ENCODE results near the gene CYTH2.

The CYTH2 gene

GRCh38 chr19:48480558-48481500 lies 11.7 kb downstream of the CYTH2 start:
- CTCF ChIA-PET, result interaction anchor here (0.6 to 1.7 kb wide), 2 partner anchors 9 to 62 kb away, joined by 3 to 12 read pairs; no protein-coding TSS in a partner anchor
- no peak overlapping the region for H3K27ac ChIP-seq (ENCODE audit: extremely low read depth, low read depth, low read length)
- H3K4me3 ChIP-seq (ENCODE audit: low read depth, low read length), result no peak overlapping the region

GRCh38 chr19:48481846-48482639 lies 12.9 kb downstream of the CYTH2 start:
- H3K9me3 ChIP-seq (ENCODE audit: control insufficient read depth, insufficient read depth, low read depth, low read length), result no peaks in the 10 kb centered on the region
- POLR2A ChIA-PET, result interaction anchor here (1.6 to 1.8 kb wide), 2 partner anchors 11 to 12 kb away, joined by 5 to 8 read pairs; no protein-coding TSS in a partner anchor
- no peak overlapping the region for H3K4me3 ChIP-seq (ENCODE audit: low read depth, low read length)
- CTCF ChIA-PET, result interaction anchor here (1.7 kb wide), 1 partner anchor 8 kb away, joined by 12 read pairs; no protein-coding TSS in a partner anchor
- no peaks in the 10 kb centered on the region for H3K4me1 ChIP-seq (ENCODE audit: control insufficient read depth, insufficient read depth, low read length)
- no peak overlapping the region; the same call in 1 of the 2 replicates for H3K27ac ChIP-seq (ENCODE audit: extremely low read depth, low read depth, low read length)
- H3K36me3 ChIP-seq (ENCODE audit: control insufficient read depth in 2 of 2, insufficient read depth in 1 of 2, low read length in 2 of 2), result peaks cover 15 to 34% of the 10 kb centered on the region in 2 experiments; a peak in 2 of 3 replicates
- no peak for TF ChIP-seq ZNF2 (tag by site-specific recombination; IDR thresholded peaks at IDR 0.05)
- TF ChIP-seq ZNF692 (tag by site-specific recombination; IDR thresholded peaks at IDR 0.05), result peak; percentile 56; the same call in 1 of the 2 replicates
- TF ChIP-seq ZNF223 (tag by site-specific recombination; IDR thresholded peaks at IDR 0.05), result no peak
- no peak for TF ChIP-seq ZSCAN16 (tag by site-specific recombination; IDR thresholded peaks at IDR 0.05)
- peak; percentile 63 for TF ChIP-seq PRDM10 (tag by site-specific recombination; IDR thresholded peaks at IDR 0.05)
- no peak for TF ChIP-seq ZNF391 (tag by site-specific recombination; IDR thresholded peaks at IDR 0.05; ENCODE audit: borderline replicate concordance, low read depth)
- no peak for TF ChIP-seq ZNF488 (tag by site-specific recombination; IDR thresholded peaks at IDR 0.05)
- no peak for TF ChIP-seq ZNF501 (tag by site-specific recombination; IDR thresholded peaks at IDR 0.05)
- TF ChIP-seq ZNF792 (tag by site-specific recombination; IDR thresholded peaks at IDR 0.05), result no peak
- TF ChIP-seq ZNF280D (tag by site-specific recombination; IDR thresholded peaks at IDR 0.05), result no peak
- no peak for TF ChIP-seq SALL2 (tag by site-specific recombination; IDR thresholded peaks at IDR 0.05; ENCODE audit: borderline replicate concordance)
- no peak for TF ChIP-seq ZNF785 (tag by site-specific recombination; IDR thresholded peaks at IDR 0.05)

More at GRCh38 chr19:48480558-48481500, 11.7 kb downstream of the CYTH2 start:
- Histone ChIP-seq H3K4me1 (ENCODE audit: control insufficient read depth, insufficient read depth, low read length) (no peaks in the 10 kb centered on the region), H3K9me3 (ENCODE audit: control insufficient read depth, insufficient read depth, low read depth, low read length) (no peaks in the 10 kb centered on the region), H3K36me3 (ENCODE audit: control insufficient read depth in 2 of 2, insufficient read depth in 1 of 2, low read length in 2 of 2) (peaks cover 24 to 43% of the 10 kb centered on the region in 2 experiments; a peak in 2 of 3 replicates)
- POLR2A ChIA-PET, result interaction anchor here (0.5 to 1.8 kb wide), 5 partner anchors 11 to 160 kb away, joined by 3 to 8 read pairs (median 4); no protein-coding TSS in a partner anchor
- 0 out of 2 replicates have a peak, but pooled peaks have one; percentile 22 for TF ChIP-seq ZNF692 (tag by site-specific recombination; IDR thresholded peaks at IDR 0.05)
- TF ChIP-seq ZFP37 (tag by site-specific recombination; IDR thresholded peaks at IDR 0.05), result no peak
- no peak for TF ChIP-seq ATF2 (tag by site-specific recombination; IDR thresholded peaks at IDR 0.05; ENCODE audit: low read depth)

Data from HEK293 (cell line).